ENCODE measurements around the gene SH2D4B. TPM values are rescaled to one million over a fixed set of nuclear protein-coding genes. Genes with fewer than 3 reads are reported as not detected.

Gene SH2D4B
- total and polyA plus RNA-seq, 2 experiments from 2014 or later, result not detected

DNA sequence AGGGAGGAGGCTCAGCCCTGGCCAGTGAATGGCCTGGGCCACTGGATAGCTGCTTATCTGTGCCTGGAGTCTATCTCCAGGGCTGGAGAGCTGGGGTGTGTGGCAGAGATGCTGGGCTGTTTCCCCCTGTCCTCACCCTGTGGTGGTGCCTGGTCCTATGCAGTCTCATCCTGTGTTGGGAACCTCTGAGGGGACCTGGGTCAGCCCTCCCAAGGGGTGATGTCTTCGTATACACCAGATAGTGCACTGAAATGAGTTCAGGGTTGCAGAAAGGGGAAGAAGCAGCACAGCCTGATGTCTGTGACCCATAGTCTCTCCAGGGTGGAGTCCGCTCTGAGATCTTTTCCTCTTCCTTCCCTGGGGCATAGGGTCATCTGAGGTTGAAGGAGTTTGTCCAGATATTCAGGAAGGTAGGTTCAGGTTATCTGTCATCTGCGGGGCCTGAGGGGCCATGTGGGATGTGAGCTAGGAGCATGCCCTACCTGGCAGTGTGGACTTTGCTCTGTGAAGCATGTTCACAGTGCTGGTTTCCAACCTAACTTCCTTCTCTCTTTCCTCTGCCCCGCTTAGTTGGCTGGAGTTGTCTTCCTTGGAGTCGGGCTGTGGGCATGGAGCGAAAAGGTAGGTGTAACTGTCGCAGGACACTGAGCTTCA, 33.4 kb upstream of the SH2D4B start:
- Histone ChIP-seq H3K4me3 (no peak overlapping the region), H3K4me1 (ENCODE audit: insufficient read depth) (peaks cover 77% of the 10 kb centered on the region), H3K79me2 (peaks cover 78% of the 10 kb centered on the region), H4K20me1 (ENCODE audit: insufficient read depth, poor library complexity, severe bottlenecking) (peaks cover 13% of the 10 kb centered on the region), H2AFZ (no peak overlapping the region), H3K36me3 (replicated peaks; ENCODE audit: insufficient read depth, low read depth) (no peaks in the 10 kb centered on the region), H3K27me3 (no peaks in the 10 kb centered on the region), H3K9me2 (replicated peaks; ENCODE audit: insufficient read depth) (no peaks in the 10 kb centered on the region), H3K9me3 (ENCODE audit: low read depth) (no peaks in the 10 kb centered on the region), H3K4me2 (peak overlapping the region; percentile 41), H3K27ac (peak overlapping the region; percentile 96)
- TF ChIP-seq EZH2phosphoT487 (IDR thresholded peaks at IDR 0.05; ENCODE audit: low read depth, severe bottlenecking, unreplicated experiment) (no peak), EZH2 (IDR thresholded peaks at IDR 0.05; ENCODE audit: borderline replicate concordance) (no peak)
- TF ChIP-seq, protein P1, sequence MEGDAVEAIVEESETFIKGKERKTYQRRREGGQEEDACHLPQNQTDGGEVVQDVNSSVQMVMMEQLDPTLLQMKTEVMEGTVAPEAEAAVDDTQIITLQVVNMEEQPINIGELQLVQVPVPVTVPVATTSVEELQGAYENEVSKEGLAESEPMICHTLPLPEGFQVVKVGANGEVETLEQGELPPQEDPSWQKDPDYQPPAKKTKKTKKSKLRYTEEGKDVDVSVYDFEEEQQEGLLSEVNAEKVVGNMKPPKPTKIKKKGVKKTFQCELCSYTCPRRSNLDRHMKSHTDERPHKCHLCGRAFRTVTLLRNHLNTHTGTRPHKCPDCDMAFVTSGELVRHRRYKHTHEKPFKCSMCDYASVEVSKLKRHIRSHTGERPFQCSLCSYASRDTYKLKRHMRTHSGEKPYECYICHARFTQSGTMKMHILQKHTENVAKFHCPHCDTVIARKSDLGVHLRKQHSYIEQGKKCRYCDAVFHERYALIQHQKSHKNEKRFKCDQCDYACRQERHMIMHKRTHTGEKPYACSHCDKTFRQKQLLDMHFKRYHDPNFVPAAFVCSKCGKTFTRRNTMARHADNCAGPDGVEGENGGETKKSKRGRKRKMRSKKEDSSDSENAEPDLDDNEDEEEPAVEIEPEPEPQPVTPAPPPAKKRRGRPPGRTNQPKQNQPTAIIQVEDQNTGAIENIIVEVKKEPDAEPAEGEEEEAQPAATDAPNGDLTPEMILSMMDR (IDR thresholded peaks at IDR 0.05; ENCODE audit: poor library complexity), result no peak
- DNase-seq (ENCODE audit: low spot score), result peak; percentile 72
- WGBS (ENCODE audit: low lambda C conversion rate, missing lambda C conversion rate), result 72% methylated on average over 7 of the region's 7 CpGs

DNA sequence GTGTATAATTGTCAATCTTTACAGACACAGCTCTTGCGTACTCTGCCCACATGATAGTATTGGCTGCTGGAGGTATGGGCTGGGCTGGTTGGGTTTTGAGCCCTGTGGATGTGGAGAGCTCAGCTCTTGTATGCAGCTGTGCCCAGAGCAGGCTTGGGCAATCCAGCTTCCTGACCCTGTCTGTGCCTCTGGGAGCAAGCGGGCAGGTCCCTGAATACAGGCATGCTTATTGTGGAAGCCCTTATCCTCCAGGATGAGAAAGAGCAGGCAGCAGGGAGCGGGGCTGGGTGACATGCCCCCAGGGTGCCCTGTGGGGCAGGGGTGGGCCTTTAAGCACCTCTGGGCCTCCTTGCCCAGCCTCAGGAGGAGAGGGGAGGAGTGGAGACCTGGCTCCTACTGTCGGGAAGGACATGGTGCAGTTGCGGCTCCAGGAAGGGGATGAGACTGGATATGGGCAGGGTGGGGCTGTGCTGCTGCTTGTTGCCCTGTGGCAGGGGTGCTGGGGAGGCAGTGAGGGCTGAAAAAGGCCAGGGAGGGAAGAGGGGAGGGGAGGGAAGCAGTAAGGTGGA, 32.7 kb upstream of the SH2D4B start:
- DNase-seq (ENCODE audit: low spot score), result no peak
- Histone ChIP-seq H3K9me3 (ENCODE audit: low read depth) (no peaks in the 10 kb centered on the region), H3K4me2 (peak overlapping the region; percentile 41), H3K4me3 (no peak overlapping the region), H3K27ac (peak overlapping the region; percentile 96), H3K9me2 (replicated peaks; ENCODE audit: insufficient read depth) (no peaks in the 10 kb centered on the region), H2AFZ (no peak overlapping the region), H3K79me2 (peaks cover 77% of the 10 kb centered on the region), H3K36me3 (replicated peaks; ENCODE audit: insufficient read depth, low read depth) (no peaks in the 10 kb centered on the region), H4K20me1 (ENCODE audit: insufficient read depth, poor library complexity, severe bottlenecking) (peaks cover 13% of the 10 kb centered on the region), H3K4me1 (ENCODE audit: insufficient read depth) (peaks cover 71% of the 10 kb centered on the region), H3K27me3 (no peaks in the 10 kb centered on the region)
- 89% methylated on average over 3 of the region's 5 CpGs for WGBS (ENCODE audit: low lambda C conversion rate, missing lambda C conversion rate)
- TF ChIP-seq, protein P1 (IDR thresholded peaks at IDR 0.05; ENCODE audit: poor library complexity), result no peak
- TF ChIP-seq EZH2phosphoT487 (IDR thresholded peaks at IDR 0.05; ENCODE audit: low read depth, severe bottlenecking, unreplicated experiment) (no peak), EZH2 (IDR thresholded peaks at IDR 0.05; ENCODE audit: borderline replicate concordance) (no peak)

DNA sequence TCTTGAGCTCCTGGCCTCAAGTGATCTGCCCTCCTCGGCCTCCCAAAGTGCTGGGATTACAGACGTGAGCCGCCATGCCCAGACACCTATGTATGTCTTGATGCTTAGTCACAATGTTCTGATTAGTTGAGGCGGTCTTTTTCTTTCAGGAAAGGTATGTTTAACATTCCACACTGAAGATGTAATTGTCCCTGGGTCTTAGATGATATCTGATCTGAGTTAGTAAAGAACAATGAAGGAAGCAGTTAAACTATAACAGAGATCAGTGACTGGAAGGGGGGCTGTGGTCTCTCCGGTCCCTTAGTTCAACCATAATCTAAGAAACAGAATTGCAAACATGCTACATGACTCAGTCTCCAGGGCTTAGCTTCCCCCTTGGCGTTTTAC, 31.5 kb upstream of the SH2D4B start:
- Histone ChIP-seq H4K20me1 (ENCODE audit: insufficient read depth, poor library complexity, severe bottlenecking) (peaks cover 13% of the 10 kb centered on the region), H3K4me3 (no peak overlapping the region), H3K36me3 (replicated peaks; ENCODE audit: insufficient read depth, low read depth) (no peaks in the 10 kb centered on the region), H3K27ac (peak overlapping the region; percentile 96), H3K9me2 (replicated peaks; ENCODE audit: insufficient read depth) (no peaks in the 10 kb centered on the region), H3K27me3 (no peaks in the 10 kb centered on the region), H3K4me1 (ENCODE audit: insufficient read depth) (peaks cover 60% of the 10 kb centered on the region), H3K9me3 (ENCODE audit: low read depth) (no peaks in the 10 kb centered on the region), H2AFZ (no peak overlapping the region), H3K4me2 (peak overlapping the region; percentile 29), H3K79me2 (peaks cover 72% of the 10 kb centered on the region)
- peak; percentile 73 for DNase-seq (ENCODE audit: low spot score)
- TF ChIP-seq EZH2 (IDR thresholded peaks at IDR 0.05; ENCODE audit: borderline replicate concordance) (no peak), EZH2phosphoT487 (IDR thresholded peaks at IDR 0.05; ENCODE audit: low read depth, severe bottlenecking, unreplicated experiment) (no peak)
- TF ChIP-seq, protein P1 (IDR thresholded peaks at IDR 0.05; ENCODE audit: poor library complexity), result no peak
- WGBS (ENCODE audit: low lambda C conversion rate, missing lambda C conversion rate), result 25% methylated on average over 6 of the region's 6 CpGs

All from hepatocyte (in vitro differentiated cells).